ENCODE measurements around the gene HOXD9. TPM values are rescaled to one million over a fixed set of nuclear protein-coding genes. Genes with fewer than 3 reads are reported as not detected.

Gene HOXD9
- total and polyA plus RNA-seq, 2 donors (not counting 3 experiments of a cell fraction or from before 2014, with no cell fraction given) = 1.9 to 3.5 TPM

DNA sequence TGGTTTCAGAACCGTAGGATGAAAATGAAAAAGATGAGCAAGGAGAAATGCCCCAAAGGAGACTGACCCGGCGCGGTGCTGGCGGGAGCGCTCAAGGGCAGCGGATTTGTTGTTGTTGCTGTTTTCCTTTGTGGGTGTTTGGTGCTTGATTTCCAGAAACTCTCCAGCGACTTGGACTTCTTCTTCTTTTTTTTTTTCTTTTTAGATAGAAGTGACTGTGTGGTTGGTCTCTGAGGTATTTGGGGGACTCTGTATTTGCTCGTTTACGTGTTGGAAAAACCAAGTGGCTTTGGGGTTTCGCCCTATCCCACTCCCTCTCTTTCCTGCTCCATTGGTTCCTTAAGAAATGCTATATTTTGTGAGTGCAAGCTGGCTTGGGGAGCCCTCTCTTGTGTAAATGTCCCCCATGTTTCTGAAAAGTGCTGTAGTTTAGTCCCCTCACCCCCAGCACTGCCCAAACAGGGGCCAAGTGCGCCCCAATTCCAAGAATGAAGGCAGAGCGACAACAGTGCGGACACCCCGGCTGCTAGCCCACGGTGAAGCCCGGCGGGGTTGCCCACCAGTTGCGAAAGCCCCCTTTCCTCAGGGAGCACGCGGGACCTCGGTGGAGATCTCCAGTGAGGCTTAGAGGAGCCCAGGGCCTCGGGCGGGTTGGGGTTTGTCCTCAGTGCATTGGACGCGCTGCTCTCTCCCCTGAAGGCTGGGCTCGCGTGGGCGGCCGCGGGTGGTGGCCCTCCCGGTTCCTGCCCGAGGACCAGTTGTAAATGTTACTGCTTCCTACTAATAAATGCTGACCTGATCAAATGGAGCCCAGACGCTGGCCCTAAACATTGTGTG is 1.8 kb downstream of the HOXD9 start:
- TF ChIP-seq JUN (IDR thresholded peaks at IDR 0.05; ENCODE audit: borderline replicate concordance, insufficient read depth, insufficient read length, low read depth) = no peak
- TF ChIP-seq MAX (IDR thresholded peaks at IDR 0.05; ENCODE audit: insufficient read depth, insufficient read length) = no peak
- no peak for TF ChIP-seq GATA2 (IDR thresholded peaks at IDR 0.05; ENCODE audit: insufficient read depth, insufficient read length, low read depth, low read length)
- Histone ChIP-seq H3K9ac (replicated peaks; ENCODE audit: extremely low read depth, insufficient read depth, low read length) (no peak overlapping the region), H3K4me2 (ENCODE audit: insufficient read depth, low read length) (peak overlapping the region; percentile 80), H4K20me1 (replicated peaks; ENCODE audit: control insufficient read depth, extremely low read depth, insufficient read depth, low read length) (no peaks in the 10 kb centered on the region), H2AFZ (ENCODE audit: low read depth, low read length) (no peak overlapping the region), H3K4me1 (ENCODE audit: control insufficient read depth, extremely low read depth, insufficient read depth, low read length) (peaks cover 31% of the 10 kb centered on the region), H3K4me3 (replicated peaks in 1 of 3; ENCODE audit: insufficient read depth in 1 of 3, low read depth in 1 of 3, low read length in 3 of 3) (no peak overlapping the region), H3K27ac (ENCODE audit: insufficient read depth, low read depth, low read length) (no peak overlapping the region), H3K9me3 (replicated peaks; ENCODE audit: control insufficient read depth, insufficient read depth, low read length) (no peaks in the 10 kb centered on the region), H3K9me1 (replicated peaks; ENCODE audit: control insufficient read depth, extremely low read depth, insufficient read depth, low read length) (no peaks in the 10 kb centered on the region), H3K27me3 (ENCODE audit: control insufficient read depth in 2 of 2, insufficient read depth in 2 of 2, low read length in 2 of 2) (peaks cover 26 to 34% of the 10 kb centered on the region in 2 experiments), H3K36me3 (ENCODE audit: control insufficient read depth in 2 of 2, extremely low read depth in 1 of 2, insufficient read depth in 2 of 2, low read length in 2 of 2) (no peaks in the 10 kb centered on the region), H3K79me2 (ENCODE audit: control insufficient read depth, insufficient read depth, low read length) (no peaks in the 10 kb centered on the region)
- ChIA-PET POLR2A (no interaction called here), CTCF (interaction anchor here (0.6 to 10.1 kb wide), 13 partner anchors 295 to 1040 kb away, joined by 3 to 458 read pairs (median 20); no protein-coding TSS in a partner anchor)
- dilution Hi-C loops (cut with MboI; ENCODE audit: extremely low pct_ligation_motif_present, low sequenced_read_pairs) = no loop called here
- intact Hi-C loops (cut with micrococcal nuclease) = no loop called here
- BruUV-seq (replicated peaks) = no TSS peak
- DNase-seq (ENCODE audit: low read depth, low spot score) (no peak), FAIRE-seq (no peak)

GRCh38 chr2:176124947-176125771 is 2.6 kb downstream of the HOXD9 start:
- no peak overlapping the region for H3K4me3 ChIP-seq (replicated peaks in 1 of 3; ENCODE audit: insufficient read depth in 1 of 3, low read depth in 1 of 3, low read length in 3 of 3)
- no TSS peak for BruUV-seq (replicated peaks)
- peaks cover 20 to 26% of the 10 kb centered on the region in 2 experiments for H3K27me3 ChIP-seq (ENCODE audit: control insufficient read depth in 2 of 2, insufficient read depth in 2 of 2, low read length in 2 of 2)
- no peaks in the 10 kb centered on the region for H4K20me1 ChIP-seq (replicated peaks; ENCODE audit: control insufficient read depth, extremely low read depth, insufficient read depth, low read length)
- no peak overlapping the region for H2AFZ ChIP-seq (ENCODE audit: low read depth, low read length)
- no peak overlapping the region for H3K27ac ChIP-seq (ENCODE audit: insufficient read depth, low read depth, low read length)
- no peaks in the 10 kb centered on the region for H3K9me1 ChIP-seq (replicated peaks; ENCODE audit: control insufficient read depth, extremely low read depth, insufficient read depth, low read length)
- no peaks in the 10 kb centered on the region for H3K79me2 ChIP-seq (ENCODE audit: control insufficient read depth, insufficient read depth, low read length)
- H3K4me2 ChIP-seq (ENCODE audit: insufficient read depth, low read length) = no peak overlapping the region
- H3K9me3 ChIP-seq (replicated peaks; ENCODE audit: control insufficient read depth, insufficient read depth, low read length) = no peaks in the 10 kb centered on the region
- H3K4me1 ChIP-seq (ENCODE audit: control insufficient read depth, extremely low read depth, insufficient read depth, low read length) = peaks cover 31% of the 10 kb centered on the region
- H3K36me3 ChIP-seq (ENCODE audit: control insufficient read depth in 2 of 2, extremely low read depth in 1 of 2, insufficient read depth in 2 of 2, low read length in 2 of 2) = no peaks in the 10 kb centered on the region
- intact Hi-C loops (cut with micrococcal nuclease) (loop anchor here (5.0 kb wide), 2 partner anchors 932 to 1632 kb away; no protein-coding TSS in a partner anchor), dilution Hi-C loops (cut with MboI; ENCODE audit: extremely low pct_ligation_motif_present, low sequenced_read_pairs) (loop anchor here (25.0 kb wide), 1 partner anchor 512 kb away; no protein-coding TSS in a partner anchor)
- TF ChIP-seq EZH2 (IDR thresholded peaks at IDR 0.05; ENCODE audit: borderline replicate concordance, low read depth, low read length, severe bottlenecking) = no peak
- no peak overlapping the region for H3K9ac ChIP-seq (replicated peaks; ENCODE audit: extremely low read depth, insufficient read depth, low read length)
- CTCF ChIA-PET = interaction anchor here (0.6 to 10.1 kb wide), 10 partner anchors 294 to 1038 kb away, joined by 4 to 458 read pairs (median 80); no protein-coding TSS in a partner anchor
- DNase-seq (ENCODE audit: low read depth, low spot score) = no peak
- no peak for FAIRE-seq
- POLR2A ChIA-PET = interaction anchor here (0.5 kb wide), 1 partner anchor 513 kb away, joined by 8 read pairs; no protein-coding TSS in a partner anchor

Measured in endothelial cell of umbilical vein (primary cell).